Glomerular endothelial cell (primary cell): ENCODE results near the gene LGALS12. TPM values are rescaled to one million over a fixed set of nuclear protein-coding genes. Genes with fewer than 3 reads are reported as not detected.

Source experiments
- DNase-seq: peaks from one replicate; pipeline ENCODE4 v3.0.0-alpha.2; 2011; ENCODE audit warnings: low read depth, low spot score; ENCODE audit errors: extremely low read depth
- total RNA-seq: library from RNA; depleted of rRNA; stranded (reverse); fragments of >200 nt; gene quantifications from 2 replicates; pipeline ENCODE4 v1.2.3, GENCODE V29; 2015

Gene LGALS12
- total RNA-seq, 1 donor from 2014 or later: not detected

DNA sequence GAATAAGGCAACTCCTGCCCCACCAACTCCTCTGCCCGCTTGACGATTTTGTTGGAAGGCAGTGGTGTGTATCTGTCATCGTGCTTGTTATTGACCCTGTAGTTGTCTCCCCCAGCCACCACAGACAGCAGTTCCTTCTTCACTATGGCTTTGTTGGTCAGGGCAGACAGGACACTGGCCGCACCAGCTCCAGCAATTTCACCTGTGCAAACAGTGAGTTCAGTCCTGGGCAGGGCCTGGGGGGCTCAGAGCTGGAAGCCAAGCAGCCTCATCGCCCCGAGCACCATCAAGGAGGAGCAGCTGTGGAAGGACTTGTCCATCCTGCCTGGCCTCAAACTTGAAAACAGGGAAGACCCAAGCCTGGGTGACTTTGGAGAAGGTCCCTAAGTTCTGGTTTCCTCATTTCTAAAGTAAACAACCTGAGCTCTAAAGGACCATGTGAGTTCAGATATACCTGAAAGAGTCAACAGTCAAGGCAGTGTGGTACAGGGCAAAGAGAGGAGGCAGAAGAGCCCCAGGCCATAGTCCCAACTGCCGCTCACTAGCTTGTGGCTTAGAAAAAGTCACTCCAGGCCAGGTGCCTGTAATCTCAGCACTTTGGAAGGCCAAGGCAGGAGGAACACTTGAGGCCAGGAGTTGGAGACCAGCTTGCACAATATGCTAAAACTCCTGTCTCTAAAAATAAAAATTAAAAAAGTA, 52.7 kb downstream of the LGALS12 start:
- DNase-seq: no peak

GRCh38 chr11:63560506-63561180, 54.8 kb downstream of the LGALS12 start:
- DNase-seq: no peak

GRCh38 chr11:63563201-63564055, 57.5 kb downstream of the LGALS12 start, which contains the start of gene PLAAT2:
Gene PLAAT2, minus strand, starts transcription at chr11:63563379. Its CDS starts 55 bp downstream, at chr11:63563324.
- DNase-seq: no peak

GRCh38 chr11:63564056-63564774, 58.3 kb downstream of the LGALS12 start:
- DNase-seq: no peak

- DNase-seq: no peak
These were observed 59.0 kb downstream of the LGALS12 start for GRCh38 chr11:63564784-63565350.

Other genes starting within 250 kb of the LGALS12 start
- gene SLC22A9, start 136.3 kb upstream of the LGALS12 start, total RNA-seq: not detected in 2 replicates
- not detected in 2 replicates for gene PLAAT5, start 14.9 kb upstream of the LGALS12 start, total RNA-seq
- gene PLAAT4, start 30.7 kb downstream of the LGALS12 start, total RNA-seq: 8.8 and 31.9 TPM in 2 replicates
- not detected in 2 replicates for gene PLAAT2, start 57.3 kb downstream of the LGALS12 start, total RNA-seq
- 21.7 and 44.8 TPM in 2 replicates for gene PLAAT3, start 108.3 kb downstream of the LGALS12 start, total RNA-seq
- gene ATL3, start 165.3 kb downstream of the LGALS12 start, total RNA-seq: 69.5 and 91.6 TPM in 2 replicates
- 96.8 and 102 TPM in 2 replicates for gene RTN3, start 175.4 kb downstream of the LGALS12 start, total RNA-seq